HepG2 (cell line): ENCODE results near the gene SLC2A4. TPM values are rescaled to one million over a fixed set of nuclear protein-coding genes. Genes with fewer than 3 reads are reported as not detected.
A peak's percentile ranks its signal among the peaks of the same experiment; 100 is the strongest.

Experiments used
- AGO2 ChIP-seq: fragments of 200-400 bp; formaldehyde crosslinking; optimal IDR thresholded peaks from 2 replicates; pipeline ENCODE3; 2017; ENCODE audit warnings: mild to moderate bottlenecking, low read depth, low read length, moderate library complexity
- ASH2L ChIP-seq: fragments of 300-600, 200-600 bp; sonication (generic); IDR thresholded peaks from 2 replicates; pipeline ENCODE4 v1.7.0; 2017; ENCODE audit warnings: low read depth, mild to moderate bottlenecking, moderate library complexity, mixed read lengths, low read length; ENCODE audit not compliant: insufficient read length
- BRF2 ChIP-seq: sonication (generic); formaldehyde crosslinking; IDR thresholded peaks from 2 replicates; pipeline ENCODE4 v1.8.1; 2022; ENCODE audit warnings: mild to moderate bottlenecking, missing genetic modification reagents
- FOXM1 ChIP-seq: sonication (generic); formaldehyde crosslinking; IDR thresholded peaks from 2 replicates; pipeline ENCODE4 v1.5.0; 2020; ENCODE audit warnings: missing genetic modification reagents
- HOXA5 ChIP-seq: sonication (generic); formaldehyde crosslinking; IDR thresholded peaks from 2 replicates; pipeline ENCODE4 v1.4.0; 2020; ENCODE audit warnings: missing genetic modification reagents
- IRX3 ChIP-seq: sonication (generic); formaldehyde crosslinking; IDR thresholded peaks from 2 replicates; pipeline ENCODE4 v1.8.1; 2023; ENCODE audit warnings: mild to moderate bottlenecking, low read depth, missing genetic modification reagents, borderline replicate concordance
- KDM3A ChIP-seq: IDR thresholded peaks from 2 replicates; pipeline ENCODE4 v1.6.1; 2018; ENCODE audit warnings: low read depth, missing compliant biosample characterization
- MIER2 ChIP-seq: IDR thresholded peaks from 2 replicates; pipeline ENCODE4 v1.6.1; 2016; ENCODE audit warnings: missing biosample characterization, missing genetic modification reagents
- MLLT10 ChIP-seq: sonication (generic); formaldehyde crosslinking; IDR thresholded peaks from 2 replicates; pipeline ENCODE4 v1.4.0; 2020; ENCODE audit warnings: missing genetic modification reagents
- PITX1 ChIP-seq: sonication (generic); formaldehyde crosslinking; IDR thresholded peaks from 2 replicates; pipeline ENCODE4 v1.5.1; 2020; ENCODE audit warnings: mild to moderate bottlenecking, missing genetic modification reagents
- TAF1 ChIP-seq: sonication (generic); formaldehyde crosslinking; IDR thresholded peaks from 2 replicates; pipeline ENCODE4 v1.4.0; 2020; ENCODE audit warnings: missing genetic modification reagents
- TOE1 ChIP-seq: sonication (generic); formaldehyde crosslinking; IDR thresholded peaks from 2 replicates; pipeline ENCODE4 v1.4.0; 2020; ENCODE audit warnings: mild to moderate bottlenecking, missing genetic modification reagents
- ZBTB34 ChIP-seq: sonication (generic); formaldehyde crosslinking; IDR thresholded peaks from 2 replicates; pipeline ENCODE4 v1.8.0; 2022; ENCODE audit warnings: mild to moderate bottlenecking, missing genetic modification reagents
- ZNF230 ChIP-seq: sonication (generic); formaldehyde crosslinking; IDR thresholded peaks from 2 replicates; pipeline ENCODE4 v1.4.0; 2020; ENCODE audit warnings: mild to moderate bottlenecking, missing genetic modification reagents
- ZNF264 ChIP-seq: sonication (generic); formaldehyde crosslinking; IDR thresholded peaks from 2 replicates; pipeline ENCODE4 v1.4.0; 2020; ENCODE audit warnings: missing genetic modification reagents
- ZNF451 ChIP-seq: sonication (generic); formaldehyde crosslinking; IDR thresholded peaks from 2 replicates; pipeline ENCODE4 v1.5.0; 2020; ENCODE audit warnings: mild to moderate bottlenecking, missing genetic modification reagents
- ZNF597 ChIP-seq: sonication (generic); formaldehyde crosslinking; IDR thresholded peaks from 2 replicates; pipeline ENCODE4 v1.5.0; 2020; ENCODE audit warnings: missing genetic modification reagents
- ZNF687 ChIP-seq: sonication (generic); formaldehyde crosslinking; IDR thresholded peaks from 2 replicates; pipeline ENCODE4 v1.5.1; 2020; ENCODE audit warnings: mild to moderate bottlenecking, missing genetic modification reagents, moderate library complexity
- polyA plus RNA-seq, 8 experiments: library from polyadenylated mRNA; depleted of rRNA in 3 of 8; stranded (reverse) in 7 of 8; unstranded in 1 of 8; fragments of >200 nt; fragmentation: Illumina TruSeq in 4 of 8; extraction: Trizol in 4 of 8; gene quantifications; 2 replicates each; pipeline versions ENCODE4 v1.2.1 to v1.2.3, GENCODE V29; 2011 to 2016; ENCODE audit warnings: low read depth in 4 of 8, missing spikeins in 1 of 8, mixed read lengths in 1 of 8; ENCODE audit not compliant: insufficient read depth in 1 of 8
- total RNA-seq, 5 experiments: library from RNA; depleted of rRNA; stranded (reverse); fragments of >200 nt; fragmentation: Illumina TruSeq; extraction: Trizol; gene quantifications; 2 replicates each; pipeline ENCODE4 v1.2.3, GENCODE V29; 2016; ENCODE audit warnings: low read depth in 1 of 5
- TF ChIP-seq, protein P1 (sequence below): sonication (generic); formaldehyde crosslinking; IDR thresholded peaks from 2 replicates; pipeline ENCODE4 v1.5.1; 2020; ENCODE audit warnings: mild to moderate bottlenecking, moderate library complexity, missing genetic modification reagents
- TF ChIP-seq, protein P2 (sequence below): sonication (generic); formaldehyde crosslinking; IDR thresholded peaks from 2 replicates; pipeline ENCODE4 v1.5.1; 2020; ENCODE audit warnings: missing genetic modification reagents, mild to moderate bottlenecking, borderline replicate concordance

The SLC2A4 gene
- total and polyA plus RNA-seq, 2 of the 13 experiments (the other 11 are each of a cell fraction or from before 2014, with no cell fraction given) = 4.9 to 5.8 TPM

DNA sequence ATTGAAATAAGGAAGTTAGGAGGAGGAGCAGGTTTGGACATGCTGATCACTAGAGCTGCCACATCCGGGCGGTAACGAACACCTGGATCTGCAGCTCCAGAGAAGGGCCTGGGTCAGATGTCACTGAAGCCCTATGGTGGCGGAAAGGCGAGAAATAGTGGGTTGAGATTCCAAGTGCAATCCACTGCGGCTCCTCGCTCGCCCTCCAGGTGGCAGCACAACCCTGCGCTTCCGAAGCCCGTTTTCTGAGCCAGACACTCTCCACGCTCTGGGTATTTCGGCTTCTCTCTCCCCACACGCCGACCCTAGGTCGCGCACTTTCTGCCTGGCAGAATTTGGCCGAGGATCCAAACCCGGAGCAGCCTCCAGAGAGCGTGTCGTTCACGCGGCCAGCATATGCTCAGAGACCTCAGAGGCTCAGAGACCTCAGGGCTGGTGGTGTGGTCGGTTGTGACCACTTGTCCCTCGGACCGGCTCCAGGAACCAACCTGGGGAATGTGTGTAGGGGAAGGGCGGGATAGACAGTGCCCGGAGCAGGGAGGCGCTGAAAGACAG lies 922 bp upstream of the SLC2A4 start (continued):
- TF ChIP-seq ZNF687 (peak; percentile 90), ZNF264 (CRISPR knock-in tag) (no peak), TOE1 (CRISPR knock-in tag) (0 out of 2 replicates have a peak, but pooled peaks have one; percentile 15), ZNF451 (CRISPR knock-in tag) (peak; percentile 76; the same call in 1 of the 2 replicates), MLLT10 (CRISPR knock-in tag) (no peak), ZNF230 (no peak; the same call in 1 of the 2 replicates), PITX1 (CRISPR knock-in tag) (peak; percentile 81), KDM3A (CRISPR knock-in tag) (peak; percentile 33; the same call in 1 of the 2 replicates), HOXA5 (CRISPR knock-in tag) (no peak), MIER2 (CRISPR knock-in tag) (no peak), ASH2L (no peak), IRX3 (no peak), BRF2 (CRISPR knock-in tag) (peak; percentile 53; the same call in 1 of the 2 replicates), TAF1 (peak; percentile 36; the same call in 1 of the 2 replicates), AGO2 (no peak), ZBTB34 (CRISPR knock-in tag) (0 out of 2 replicates have a peak, but pooled peaks have one; percentile 57), ZNF597 (CRISPR knock-in tag) (no peak), FOXM1 (CRISPR knock-in tag) (no peak)
- TF ChIP-seq, protein P1, sequence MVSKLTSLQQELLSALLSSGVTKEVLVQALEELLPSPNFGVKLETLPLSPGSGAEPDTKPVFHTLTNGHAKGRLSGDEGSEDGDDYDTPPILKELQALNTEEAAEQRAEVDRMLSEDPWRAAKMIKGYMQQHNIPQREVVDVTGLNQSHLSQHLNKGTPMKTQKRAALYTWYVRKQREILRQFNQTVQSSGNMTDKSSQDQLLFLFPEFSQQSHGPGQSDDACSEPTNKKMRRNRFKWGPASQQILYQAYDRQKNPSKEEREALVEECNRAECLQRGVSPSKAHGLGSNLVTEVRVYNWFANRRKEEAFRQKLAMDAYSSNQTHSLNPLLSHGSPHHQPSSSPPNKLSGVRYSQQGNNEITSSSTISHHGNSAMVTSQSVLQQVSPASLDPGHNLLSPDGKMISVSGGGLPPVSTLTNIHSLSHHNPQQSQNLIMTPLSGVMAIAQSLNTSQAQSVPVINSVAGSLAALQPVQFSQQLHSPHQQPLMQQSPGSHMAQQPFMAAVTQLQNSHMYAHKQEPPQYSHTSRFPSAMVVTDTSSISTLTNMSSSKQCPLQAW (CRISPR knock-in tag) = peak; percentile 90
- TF ChIP-seq, protein P2, sequence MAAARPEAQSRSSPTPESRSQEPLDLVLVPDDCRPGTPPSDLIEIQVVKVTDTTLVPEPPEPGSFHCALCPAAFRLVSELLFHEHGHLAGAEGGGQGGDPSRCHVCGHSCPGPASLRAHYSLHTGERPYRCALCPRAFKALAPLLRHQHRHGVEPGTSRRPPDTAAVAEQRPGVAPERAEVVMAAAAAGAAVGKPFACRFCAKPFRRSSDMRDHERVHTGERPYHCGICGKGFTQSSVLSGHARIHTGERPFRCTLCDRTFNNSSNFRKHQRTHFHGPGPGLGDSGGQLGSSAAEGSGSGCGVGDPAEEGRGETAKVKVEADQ = 0 out of 2 replicates have a peak, but pooled peaks have one; percentile 72
